ENCODE data around the gene DLG2.

The DLG2 gene

GRCh38 chr11:83909579-83910534, 1717.3 kb downstream of the DLG2 start:
- no peaks in the 10 kb centered on the region for H3K4me1 ChIP-seq (ENCODE audit: control insufficient read depth, insufficient read depth, low read length)
- no peaks in the 10 kb centered on the region for H3K9me3 ChIP-seq (ENCODE audit: control insufficient read depth, insufficient read depth, low read depth, low read length)
- H3K27ac ChIP-seq (ENCODE audit: low read depth, low read length), result no peak overlapping the region
- no peaks in the 10 kb centered on the region for H3K36me3 ChIP-seq (ENCODE audit: control insufficient read depth, insufficient read depth, low read length)
- no peaks in the 10 kb centered on the region for H3K27me3 ChIP-seq (ENCODE audit: control insufficient read depth, insufficient read depth, low read length)
- H3K9ac ChIP-seq (ENCODE audit: low read length), result no peak overlapping the region
- H3K4me3 ChIP-seq (ENCODE audit: low read depth, low read length), result no peak overlapping the region

- no peak overlapping the region for H3K27ac ChIP-seq (ENCODE audit: low read depth, low read length)
- no peak overlapping the region for H3K9ac ChIP-seq (ENCODE audit: low read length)
- H3K27me3 ChIP-seq (ENCODE audit: control insufficient read depth, insufficient read depth, low read length), result no peaks in the 10 kb centered on the region
- no peaks in the 10 kb centered on the region for H3K36me3 ChIP-seq (ENCODE audit: control insufficient read depth, insufficient read depth, low read length)
- no peak overlapping the region for H3K4me3 ChIP-seq (ENCODE audit: low read depth, low read length)
- H3K4me1 ChIP-seq (ENCODE audit: control insufficient read depth, insufficient read depth, low read length), result no peaks in the 10 kb centered on the region
- H3K9me3 ChIP-seq (ENCODE audit: control insufficient read depth, insufficient read depth, low read depth, low read length), result no peaks in the 10 kb centered on the region
Observed at GRCh38 chr11:83908298-83908856, 1718.8 kb downstream of the DLG2 start.

- Histone ChIP-seq H3K4me1 (ENCODE audit: control insufficient read depth, insufficient read depth, low read length) (no peaks in the 10 kb centered on the region), H3K9me3 (ENCODE audit: control insufficient read depth, insufficient read depth, low read depth, low read length) (no peaks in the 10 kb centered on the region), H3K36me3 (ENCODE audit: control insufficient read depth, insufficient read depth, low read length) (no peaks in the 10 kb centered on the region), H3K27ac (ENCODE audit: low read depth, low read length) (no peak overlapping the region), H3K4me3 (ENCODE audit: low read depth, low read length) (no peak overlapping the region), H3K27me3 (ENCODE audit: control insufficient read depth, insufficient read depth, low read length) (no peaks in the 10 kb centered on the region), H3K9ac (ENCODE audit: low read length) (no peak overlapping the region)
Observed at GRCh38 chr11:83895516-83895915, 1731.6 kb downstream of the DLG2 start.

- H3K4me3 ChIP-seq (ENCODE audit: low read depth, low read length), result no peak overlapping the region
- no peaks in the 10 kb centered on the region for H3K36me3 ChIP-seq (ENCODE audit: control insufficient read depth, insufficient read depth, low read length)
- no peak overlapping the region for H3K27ac ChIP-seq (ENCODE audit: low read depth, low read length)
- no peaks in the 10 kb centered on the region for H3K27me3 ChIP-seq (ENCODE audit: control insufficient read depth, insufficient read depth, low read length)
- no peaks in the 10 kb centered on the region for H3K4me1 ChIP-seq (ENCODE audit: control insufficient read depth, insufficient read depth, low read length)
- H3K9me3 ChIP-seq (ENCODE audit: control insufficient read depth, insufficient read depth, low read depth, low read length), result peaks cover 4% of the 10 kb centered on the region; the same call in 1 of the 2 replicates
- no peak overlapping the region for H3K9ac ChIP-seq (ENCODE audit: low read length)
Observed at GRCh38 chr11:83881428-83881827, 1745.7 kb downstream of the DLG2 start.

GRCh38 chr11:83871054-83871453, 1756.1 kb downstream of the DLG2 start:
- H3K36me3 ChIP-seq (ENCODE audit: control insufficient read depth, insufficient read depth, low read length), result no peaks in the 10 kb centered on the region
- H3K27ac ChIP-seq (ENCODE audit: low read depth, low read length), result no peak overlapping the region
- H3K27me3 ChIP-seq (ENCODE audit: control insufficient read depth, insufficient read depth, low read length), result no peaks in the 10 kb centered on the region
- no peaks in the 10 kb centered on the region for H3K4me1 ChIP-seq (ENCODE audit: control insufficient read depth, insufficient read depth, low read length)
- no peaks in the 10 kb centered on the region for H3K9me3 ChIP-seq (ENCODE audit: control insufficient read depth, insufficient read depth, low read depth, low read length)
- H3K9ac ChIP-seq (ENCODE audit: low read length), result no peak overlapping the region
- H3K4me3 ChIP-seq (ENCODE audit: low read depth, low read length), result no peak overlapping the region

GRCh38 chr11:83866655-83867054, 1760.5 kb downstream of the DLG2 start:
- Histone ChIP-seq H3K4me3 (ENCODE audit: low read depth, low read length) (no peak overlapping the region), H3K36me3 (ENCODE audit: control insufficient read depth, insufficient read depth, low read length) (no peaks in the 10 kb centered on the region), H3K27ac (ENCODE audit: low read depth, low read length) (no peak overlapping the region), H3K27me3 (ENCODE audit: control insufficient read depth, insufficient read depth, low read length) (no peaks in the 10 kb centered on the region), H3K9me3 (ENCODE audit: control insufficient read depth, insufficient read depth, low read depth, low read length) (no peaks in the 10 kb centered on the region), H3K4me1 (ENCODE audit: control insufficient read depth, insufficient read depth, low read length) (no peaks in the 10 kb centered on the region), H3K9ac (ENCODE audit: low read length) (no peak overlapping the region)

- no peaks in the 10 kb centered on the region for H3K36me3 ChIP-seq (ENCODE audit: control insufficient read depth, insufficient read depth, low read length)
- no peaks in the 10 kb centered on the region for H3K9me3 ChIP-seq (ENCODE audit: control insufficient read depth, insufficient read depth, low read depth, low read length)
- H3K9ac ChIP-seq (ENCODE audit: low read length), result no peak overlapping the region
- H3K27me3 ChIP-seq (ENCODE audit: control insufficient read depth, insufficient read depth, low read length), result no peaks in the 10 kb centered on the region
- H3K4me1 ChIP-seq (ENCODE audit: control insufficient read depth, insufficient read depth, low read length), result no peaks in the 10 kb centered on the region
- H3K27ac ChIP-seq (ENCODE audit: low read depth, low read length), result no peak overlapping the region
- H3K4me3 ChIP-seq (ENCODE audit: low read depth, low read length), result no peak overlapping the region
Observed at GRCh38 chr11:83865636-83866461, 1761.3 kb downstream of the DLG2 start.

- Histone ChIP-seq H3K4me1 (ENCODE audit: control insufficient read depth, insufficient read depth, low read length) (no peaks in the 10 kb centered on the region), H3K9ac (ENCODE audit: low read length) (no peak overlapping the region), H3K4me3 (ENCODE audit: low read depth, low read length) (no peak overlapping the region), H3K27ac (ENCODE audit: low read depth, low read length) (no peak overlapping the region), H3K36me3 (ENCODE audit: control insufficient read depth, insufficient read depth, low read length) (no peaks in the 10 kb centered on the region), H3K27me3 (ENCODE audit: control insufficient read depth, insufficient read depth, low read length) (no peaks in the 10 kb centered on the region), H3K9me3 (ENCODE audit: control insufficient read depth, insufficient read depth, low read depth, low read length) (peaks cover 8% of the 10 kb centered on the region; the same call in 1 of the 2 replicates)
Observed at GRCh38 chr11:83864412-83865057, 1762.6 kb downstream of the DLG2 start.

GRCh38 chr11:83863272-83863671, 1763.9 kb downstream of the DLG2 start:
- no peaks in the 10 kb centered on the region for H3K27me3 ChIP-seq (ENCODE audit: control insufficient read depth, insufficient read depth, low read length)
- no peak overlapping the region for H3K27ac ChIP-seq (ENCODE audit: low read depth, low read length)

GRCh38 chr11:83862691-83863090, 1764.5 kb downstream of the DLG2 start:
- Histone ChIP-seq H3K27ac (ENCODE audit: low read depth, low read length) (no peak overlapping the region), H3K27me3 (ENCODE audit: control insufficient read depth, insufficient read depth, low read length) (no peaks in the 10 kb centered on the region), H3K9me3 (ENCODE audit: control insufficient read depth, insufficient read depth, low read depth, low read length) (peaks cover 8% of the 10 kb centered on the region; the same call in 1 of the 2 replicates), H3K4me1 (ENCODE audit: control insufficient read depth, insufficient read depth, low read length) (no peaks in the 10 kb centered on the region), H3K9ac (ENCODE audit: low read length) (no peak overlapping the region), H3K4me3 (ENCODE audit: low read depth, low read length) (no peak overlapping the region), H3K36me3 (ENCODE audit: control insufficient read depth, insufficient read depth, low read length) (no peaks in the 10 kb centered on the region)

More at GRCh38 chr11:83863272-83863671, 1763.9 kb downstream of the DLG2 start:
- H3K4me3 ChIP-seq (ENCODE audit: low read depth, low read length), result no peak overlapping the region
- H3K4me1 ChIP-seq (ENCODE audit: control insufficient read depth, insufficient read depth, low read length), result no peaks in the 10 kb centered on the region
- H3K9ac ChIP-seq (ENCODE audit: low read length), result no peak overlapping the region
- H3K9me3 ChIP-seq (ENCODE audit: control insufficient read depth, insufficient read depth, low read depth, low read length), result peaks cover 8% of the 10 kb centered on the region; the same call in 1 of the 2 replicates
- H3K36me3 ChIP-seq (ENCODE audit: control insufficient read depth, insufficient read depth, low read length), result no peaks in the 10 kb centered on the region

Data from HUES6 (cell line).